ENCODE measurements around the gene CYB561D2.

Gene CYB561D2

GRCh38 chr3:50323614-50324199 is 27.0 kb upstream of the CYB561D2 start:
- DNase-seq = peak; percentile 52

- peak; percentile 71 for DNase-seq
Measured at GRCh38 chr3:50324351-50325112, 26.1 kb upstream of the CYB561D2 start.

DNA sequence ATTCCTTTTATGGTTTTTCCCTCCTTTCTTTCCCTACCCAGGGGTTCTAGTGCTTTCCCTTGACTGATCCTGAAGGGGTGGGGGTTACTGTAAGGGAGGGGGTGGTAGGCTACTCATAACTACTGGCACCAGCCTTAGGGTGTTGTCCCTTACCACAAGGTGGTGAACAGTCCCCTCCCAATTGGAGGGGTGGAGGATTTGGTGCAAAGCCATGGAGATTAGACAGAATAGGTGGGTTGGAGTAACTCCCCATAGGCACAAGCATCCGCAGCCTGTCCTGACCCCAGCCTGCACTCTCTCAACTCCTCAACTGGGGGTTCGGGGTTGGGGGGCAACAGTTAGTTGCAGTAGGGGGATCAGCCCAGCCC is 25.6 kb upstream of the CYB561D2 start:
- peak; percentile 20 for DNase-seq

GRCh38 chr3:50325497-50326181 is 25.0 kb upstream of the CYB561D2 start:
- DNase-seq = peak; percentile 25

DNA sequence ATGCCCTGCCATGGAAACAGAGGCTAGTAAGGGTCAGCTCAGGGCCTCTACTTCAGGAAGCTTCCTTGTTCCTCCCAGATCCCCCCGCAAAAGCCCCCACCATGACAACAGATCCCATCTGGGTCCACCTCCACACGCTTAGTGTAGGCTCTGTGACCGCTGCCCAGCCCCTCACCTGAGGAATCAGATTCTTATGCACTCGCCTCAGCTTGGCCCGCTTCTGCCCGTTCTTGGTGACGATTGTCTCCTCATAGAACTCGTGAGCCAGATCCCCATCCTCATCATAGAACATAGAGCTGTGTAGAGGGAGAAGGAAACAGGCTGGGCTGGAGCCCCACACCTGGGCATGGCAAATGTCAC is 24.5 kb upstream of the CYB561D2 start:
- no peak for DNase-seq

DNA sequence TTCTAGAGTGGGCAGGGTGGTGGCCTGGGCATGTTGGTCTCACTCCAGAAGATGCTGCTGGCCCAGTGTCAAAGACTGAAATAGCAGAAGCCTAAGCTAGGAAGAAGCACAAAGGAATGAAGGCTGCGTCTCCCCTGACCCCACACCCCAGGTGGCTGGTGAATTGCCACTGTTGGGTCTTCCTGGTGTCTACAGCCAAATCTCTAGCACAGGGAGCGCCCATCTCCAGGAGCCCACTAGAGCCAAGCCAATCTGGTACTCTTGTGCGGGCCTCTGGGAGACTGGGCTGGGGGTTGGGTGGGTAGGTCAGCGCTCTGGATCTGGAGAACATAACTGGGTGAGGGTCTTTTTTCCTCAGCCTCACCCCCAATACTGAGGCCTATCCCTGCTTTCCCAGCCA is 23.5 kb upstream of the CYB561D2 start:
- peak; percentile 21 for DNase-seq

DNA sequence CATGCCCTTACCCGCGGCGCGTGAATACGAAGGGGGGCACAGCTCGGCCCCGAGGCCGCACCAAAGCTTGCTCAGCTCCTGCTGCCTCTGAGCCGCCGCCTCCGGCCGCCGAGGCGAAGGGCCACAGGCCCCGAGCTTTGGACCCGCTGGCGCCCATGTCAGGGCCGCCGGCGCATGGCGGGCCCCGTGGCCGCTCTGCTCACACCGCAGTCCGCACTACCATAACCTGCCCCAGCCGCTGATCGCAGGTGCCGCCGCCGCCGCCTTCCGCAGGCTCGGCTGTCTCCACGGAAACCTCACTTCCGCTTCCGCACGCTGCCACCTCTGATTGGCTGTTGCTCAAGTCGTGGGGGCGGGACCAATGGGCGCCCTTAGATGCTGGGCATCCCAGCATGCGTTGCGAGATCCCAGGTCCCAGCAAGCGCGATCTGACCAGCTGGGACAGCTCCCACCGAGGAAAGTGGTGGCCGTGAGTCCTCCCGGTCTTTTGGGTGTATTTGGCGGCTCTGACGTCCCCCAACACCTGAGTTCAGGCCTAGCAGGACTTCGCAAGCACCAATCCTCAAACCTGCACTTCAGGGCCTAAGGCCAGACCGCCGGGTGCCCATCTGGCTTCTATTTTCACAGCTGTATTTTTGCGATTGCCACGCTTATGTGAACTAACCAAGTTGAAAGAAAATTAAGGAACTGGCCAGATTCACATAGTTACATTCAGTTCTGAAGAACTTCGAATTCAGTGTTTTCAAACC is 22.5 kb upstream of the CYB561D2 start, which contains the start of gene TUSC2:
TUSC2 (minus strand) TSS at position 281 of the 749 bp plus-strand sequence; CDS start at position 157, 124 bp downstream.
- DNase-seq = peak; percentile 96

- no peak for DNase-seq
Measured at GRCh38 chr3:50330330-50330729, 20.3 kb upstream of the CYB561D2 start.

GRCh38 chr3:50331364-50331907 is 19.2 kb upstream of the CYB561D2 start:
- no peak for DNase-seq

DNA sequence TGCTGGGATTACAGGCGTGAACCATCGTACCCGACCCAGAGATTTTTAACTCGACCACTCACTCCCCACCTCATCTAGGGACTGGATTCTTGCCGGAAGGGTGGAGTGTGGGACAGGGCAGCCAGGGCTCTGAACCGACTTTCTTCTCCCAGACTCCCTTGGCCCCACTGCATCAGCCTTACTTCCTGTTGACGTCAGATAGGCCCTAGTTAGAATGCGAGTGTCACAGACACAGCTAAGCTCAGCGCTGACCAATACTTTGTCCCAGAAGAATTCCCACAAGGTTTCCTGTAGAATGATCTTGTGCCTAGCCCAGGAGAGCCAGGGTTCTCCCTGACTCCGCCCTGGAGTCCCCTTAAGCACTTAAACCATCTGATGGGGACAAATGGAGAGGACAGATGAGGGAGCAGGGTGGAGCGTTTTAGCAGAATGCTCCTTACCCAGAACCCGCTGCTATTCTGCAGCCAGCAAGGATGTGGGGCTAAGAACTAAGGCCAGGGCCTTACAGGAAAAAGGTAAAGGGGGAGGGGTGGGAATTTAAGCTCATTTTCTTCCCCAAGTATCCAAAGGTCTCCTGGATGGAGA is 16.8 kb upstream of the CYB561D2 start:
- no peak for DNase-seq

DNA sequence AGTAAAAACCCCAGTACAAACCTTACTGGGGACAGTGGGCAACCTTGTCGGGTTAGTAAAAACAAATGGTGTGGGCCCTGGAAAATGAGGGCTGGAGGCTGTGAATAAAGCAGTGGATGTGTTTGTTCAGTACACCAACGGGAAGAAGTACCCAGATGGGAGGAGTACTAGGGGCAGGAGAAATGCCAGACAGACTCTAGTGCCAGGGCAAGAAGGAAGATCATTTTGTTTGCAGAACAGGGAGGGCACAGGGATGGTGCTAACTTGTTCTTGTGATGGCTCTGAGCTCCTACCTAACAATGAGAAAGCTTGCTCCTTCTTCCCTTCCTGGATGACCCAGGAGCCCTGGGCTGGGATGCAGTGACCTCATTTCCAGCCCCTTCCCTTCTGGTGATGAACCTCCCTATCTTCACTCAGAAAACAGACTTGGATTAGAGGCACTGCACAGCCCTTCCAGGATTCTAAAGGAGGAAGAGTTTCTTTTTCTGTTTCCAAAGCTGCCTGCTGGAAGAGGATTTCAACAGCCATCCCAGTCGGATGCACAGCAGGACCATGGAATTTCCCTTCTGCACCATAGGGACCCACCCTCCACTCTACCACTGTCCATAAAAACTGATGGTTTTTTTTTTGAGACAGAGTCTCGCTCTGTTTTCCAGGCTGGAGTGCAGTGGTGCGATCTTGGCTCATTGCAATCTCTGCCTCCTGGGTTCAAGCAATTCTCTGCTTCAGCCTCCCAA is 16.2 kb upstream of the CYB561D2 start:
- DNase-seq = no peak

GRCh38 chr3:50336452-50337174 is 14.0 kb upstream of the CYB561D2 start:
- DNase-seq = no peak

- peak; percentile 99 for DNase-seq
Measured at GRCh38 chr3:50337175-50337861, 13.3 kb upstream of the CYB561D2 start.

GRCh38 chr3:50338965-50339364 is 11.7 kb upstream of the CYB561D2 start:
- no peak for DNase-seq

DNA sequence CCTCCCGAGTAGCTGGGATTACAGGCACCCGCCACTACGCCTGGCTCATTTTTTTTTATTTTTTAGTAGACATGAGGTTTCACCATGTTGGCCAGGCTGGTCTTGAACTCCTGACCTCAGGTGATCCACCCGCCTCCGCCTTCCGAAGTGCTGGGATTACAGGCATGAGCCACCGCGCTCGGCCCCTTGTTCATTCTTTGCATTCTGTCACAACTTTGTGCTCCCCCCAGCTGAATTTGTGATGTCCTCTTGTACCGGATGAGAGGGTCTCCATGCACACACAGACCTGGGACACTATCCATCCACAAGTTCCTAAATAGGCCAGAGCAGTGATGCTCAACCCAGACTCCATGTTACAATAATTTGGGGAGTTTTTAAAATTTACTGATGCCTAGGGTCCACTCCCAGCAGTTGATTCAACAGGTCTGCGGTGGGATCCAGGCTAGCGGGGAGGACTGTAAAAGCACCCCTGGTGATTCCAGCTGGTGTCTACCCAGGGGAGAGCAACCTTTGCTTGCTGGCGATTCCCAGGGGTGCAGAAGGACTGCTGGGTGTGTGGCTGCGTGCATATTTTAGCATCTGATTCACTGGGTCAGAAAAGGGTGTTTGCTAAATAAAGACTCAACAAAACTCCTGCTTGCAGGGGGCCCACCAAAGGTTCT is 11.0 kb upstream of the CYB561D2 start:
- DNase-seq = no peak

- DNase-seq = no peak
Measured at GRCh38 chr3:50340147-50340447, 10.6 kb upstream of the CYB561D2 start.

DNA sequence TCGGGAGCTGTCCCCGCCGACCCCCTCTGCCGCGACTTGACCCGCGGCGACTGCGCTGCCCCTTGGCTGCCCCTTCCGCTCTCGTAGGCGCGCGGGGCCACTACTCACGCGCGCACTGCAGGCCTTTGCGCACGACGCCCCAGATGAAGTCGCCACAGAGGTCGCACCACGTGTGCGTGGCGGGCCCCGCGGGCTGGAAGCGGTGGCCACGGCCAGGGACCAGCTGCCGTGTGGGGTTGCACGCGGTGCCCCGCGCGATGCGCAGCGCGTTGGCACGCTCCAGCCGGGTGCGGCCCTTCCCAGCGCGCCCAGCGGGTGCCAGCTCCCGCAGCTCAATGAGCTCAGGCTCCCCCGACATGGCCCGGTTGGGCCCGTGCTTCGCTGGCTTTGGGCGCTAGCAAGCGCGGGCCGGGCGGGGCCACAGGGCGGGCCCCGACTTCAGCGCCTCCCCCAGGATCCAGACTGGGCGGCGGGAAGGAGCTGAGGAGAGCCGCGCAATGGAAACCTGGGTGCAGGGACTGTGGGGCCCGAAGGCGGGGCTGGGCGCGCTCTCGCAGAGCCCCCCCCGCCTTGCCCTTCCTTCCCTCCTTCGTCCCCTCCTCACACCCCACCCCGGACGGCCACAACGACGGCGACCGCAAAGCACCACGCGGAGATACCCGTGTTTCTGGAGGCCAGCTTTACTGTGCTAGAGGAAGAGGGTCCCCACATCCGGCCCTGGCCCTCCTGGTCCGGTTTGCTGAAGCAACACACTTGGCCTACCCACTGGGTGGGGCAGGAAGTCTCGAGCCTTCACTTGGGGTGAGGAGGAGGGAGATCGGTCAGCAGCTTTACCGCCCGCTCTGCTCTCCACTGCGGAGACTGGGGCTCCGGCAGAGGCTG is 10.0 kb upstream of the CYB561D2 start, which contains the start of gene RASSF1:
RASSF1 (minus strand) TSS at position 389 of the 882 bp plus-strand sequence; CDS start at position 358, 31 bp downstream.
- DNase-seq = peak; percentile 87

DNA sequence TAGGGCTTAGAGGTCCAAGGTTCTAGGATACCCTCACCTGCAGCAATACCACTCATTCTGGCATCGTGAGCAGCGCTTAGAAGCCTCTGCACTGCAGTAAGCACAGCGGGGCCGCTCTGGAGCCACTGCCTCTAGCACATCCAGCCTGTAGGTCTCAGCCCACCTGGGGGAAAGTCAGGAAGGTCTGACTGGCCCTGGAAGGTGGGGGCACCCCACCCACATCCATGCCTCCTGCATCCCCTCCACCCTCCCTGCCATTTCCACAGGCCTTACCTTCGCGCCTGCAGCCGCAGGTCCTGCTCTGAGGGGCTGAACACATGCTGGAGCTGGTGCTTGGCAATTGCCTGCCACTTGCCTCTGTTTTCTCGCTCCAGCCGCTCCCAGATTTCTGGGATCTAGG is 9.1 kb upstream of the CYB561D2 start:
- no peak for DNase-seq
